Measurements from ENCODE around the gene TACC3. TPM values are rescaled to one million over a fixed set of nuclear protein-coding genes. Genes with fewer than 3 reads are reported as not detected.

TACC3 gene
- polyA plus RNA-seq, 3 donors, result 1.9 to 16.8 (median 7.1) TPM

DNA sequence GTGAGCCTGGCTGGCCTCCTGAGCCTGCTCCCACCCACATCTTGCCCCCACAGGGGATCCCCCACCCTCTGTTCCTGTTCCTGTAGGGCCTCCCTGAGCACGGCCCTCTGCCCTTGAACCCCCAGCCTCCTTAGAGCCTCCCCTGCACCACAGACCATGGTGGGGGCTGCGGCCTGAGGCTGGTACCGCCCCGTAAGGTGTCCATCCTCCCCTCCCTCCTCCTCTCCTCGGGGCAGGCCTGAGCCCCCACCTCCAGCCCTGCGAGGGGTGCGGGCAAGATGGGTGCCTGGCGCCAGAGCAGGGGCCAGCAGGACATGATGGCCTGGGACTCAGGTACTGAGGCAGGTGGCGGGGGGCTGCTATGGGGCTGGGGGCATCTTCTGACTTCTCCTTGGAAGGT, 43.3 kb downstream of the TACC3 start:
- no peak overlapping the region for H3K27ac ChIP-seq (ENCODE audit: low read depth, low read length)
- 91 to 93% (median 92%) methylated on average over 8 to 9 of the region's 9 CpGs for WGBS, 3 donors

DNA sequence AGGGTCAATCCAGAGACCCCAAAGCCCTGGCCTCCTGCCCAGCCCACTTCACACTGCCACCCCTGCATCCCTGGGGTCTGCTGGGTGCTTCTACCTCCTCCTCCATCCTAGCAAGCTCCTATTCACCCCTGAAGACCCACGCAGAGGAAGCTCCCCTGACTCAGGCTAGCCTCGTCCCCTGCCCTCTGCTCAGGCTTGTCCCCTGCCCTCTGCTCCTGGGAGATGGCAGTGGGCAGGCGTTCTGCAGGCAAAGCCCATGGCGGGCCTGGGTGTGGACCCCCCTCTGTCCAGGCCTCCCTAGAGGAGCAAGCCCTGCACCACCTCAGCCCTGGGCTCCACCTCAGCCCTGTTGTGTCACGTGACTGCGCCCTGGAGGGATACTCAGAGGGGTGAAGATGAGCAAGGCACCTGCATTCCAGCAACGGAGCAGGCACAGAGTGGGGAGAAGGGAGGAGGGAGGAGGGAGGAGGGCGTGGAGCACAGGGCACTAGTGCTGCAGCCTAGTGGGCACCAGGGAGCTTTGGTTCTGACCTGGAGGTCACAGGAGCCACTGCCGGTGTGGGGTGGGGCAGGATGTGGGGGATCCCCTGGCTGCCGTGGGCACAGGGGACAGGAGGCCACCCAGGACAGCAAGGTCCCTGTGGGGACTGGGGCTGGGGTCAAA, 44.2 kb downstream of the TACC3 start:
- 76 to 83% (median 80%) methylated on average over 9 to 10 of the region's 10 CpGs for WGBS, 3 donors
- H3K27ac ChIP-seq (ENCODE audit: low read depth, low read length), result no peak overlapping the region

DNA sequence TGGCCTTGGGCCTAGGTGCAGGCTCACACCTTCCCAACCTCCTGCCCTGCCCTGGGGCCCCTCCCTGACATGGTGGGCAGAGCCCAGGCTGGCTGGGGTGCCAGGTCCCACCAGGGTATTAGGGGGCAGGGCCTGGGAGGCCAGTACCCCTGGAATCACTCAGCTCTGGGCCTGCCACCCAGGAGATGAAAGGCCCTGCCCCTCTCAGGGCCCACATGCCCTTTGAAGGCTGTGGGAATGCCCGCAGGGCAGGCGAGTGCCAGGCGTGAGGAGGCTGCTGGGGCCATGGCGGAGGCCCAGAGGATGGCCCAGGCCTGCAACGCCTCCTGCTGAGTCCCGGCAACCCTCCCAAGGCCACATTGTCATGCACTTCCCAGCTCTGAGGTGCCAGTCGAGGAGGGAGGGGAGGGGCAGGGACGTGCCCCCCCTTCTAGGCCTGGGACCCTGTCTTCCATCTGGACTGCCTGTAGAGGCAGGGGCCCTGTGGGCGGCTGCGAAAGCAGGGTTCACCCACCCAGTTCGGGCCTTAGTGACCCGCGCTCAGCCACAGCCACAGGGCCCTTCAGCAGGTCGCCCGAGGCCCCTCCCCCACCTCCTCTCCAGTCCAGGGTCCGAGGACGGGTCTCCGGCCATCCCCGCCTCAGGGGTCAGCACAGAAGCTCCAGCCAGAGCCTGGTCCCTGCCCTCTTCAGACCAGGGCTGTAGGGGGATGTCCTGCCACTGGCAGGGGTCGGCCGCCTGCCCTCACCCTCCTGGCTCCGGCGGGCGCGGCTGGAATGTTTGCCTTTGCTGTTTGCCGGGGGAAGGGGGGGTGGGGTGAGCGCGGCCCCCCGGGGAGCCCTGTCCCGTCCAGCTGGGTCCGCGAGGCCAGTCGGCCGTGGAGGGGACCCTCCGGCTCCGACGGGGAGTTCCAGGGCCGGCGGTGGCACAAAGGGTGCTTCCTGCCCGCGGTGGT, 45.1 kb downstream of the TACC3 start:
- 33 to 51% (median 49%) methylated on average over 39 to 41 of the region's 41 CpGs for WGBS, 3 donors
- no peak overlapping the region for H3K27ac ChIP-seq (ENCODE audit: low read depth, low read length)

- no peak overlapping the region for H3K27ac ChIP-seq (ENCODE audit: low read depth, low read length)
- WGBS, 3 donors, result 2 to 3% (median 3%) methylated on average over 25 to 79 of the region's 84 CpGs
Observed at GRCh38 chr4:1767061-1767769, 45.9 kb downstream of the TACC3 start.

DNA sequence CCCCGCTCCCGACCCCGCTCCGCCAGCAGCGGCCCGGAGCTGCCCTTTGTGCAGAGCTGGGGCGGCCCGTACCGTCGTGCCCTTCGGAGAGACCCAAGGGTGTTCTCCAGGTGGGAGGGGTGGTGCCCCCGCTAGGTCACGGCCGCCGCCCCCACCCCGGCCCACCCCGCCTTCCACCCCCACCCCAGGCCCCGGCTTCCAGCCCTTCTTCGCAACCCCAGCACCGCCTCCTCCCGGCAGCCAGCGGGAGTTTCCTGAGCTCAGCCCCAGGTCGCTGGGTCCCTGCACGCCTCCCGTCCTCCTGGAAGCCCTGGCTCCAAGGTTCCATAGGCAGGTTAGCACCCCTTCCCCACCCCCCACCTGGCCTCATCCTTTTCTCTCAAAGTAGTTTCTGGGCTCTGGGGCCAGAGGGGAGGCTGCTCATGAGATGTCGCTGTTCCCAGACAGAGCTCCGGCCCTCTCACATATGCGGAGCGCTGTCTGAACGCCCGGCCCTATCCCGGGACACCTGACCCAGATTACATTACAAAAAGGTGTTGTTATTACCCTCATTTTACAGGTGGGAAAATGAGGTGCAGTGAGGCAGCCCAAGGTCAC, 46.5 kb downstream of the TACC3 start:
- 22 to 66% (median 28%) methylated on average over 9 to 30 of the region's 32 CpGs for WGBS, 3 donors
- no peak overlapping the region for H3K27ac ChIP-seq (ENCODE audit: low read depth, low read length)

DNA sequence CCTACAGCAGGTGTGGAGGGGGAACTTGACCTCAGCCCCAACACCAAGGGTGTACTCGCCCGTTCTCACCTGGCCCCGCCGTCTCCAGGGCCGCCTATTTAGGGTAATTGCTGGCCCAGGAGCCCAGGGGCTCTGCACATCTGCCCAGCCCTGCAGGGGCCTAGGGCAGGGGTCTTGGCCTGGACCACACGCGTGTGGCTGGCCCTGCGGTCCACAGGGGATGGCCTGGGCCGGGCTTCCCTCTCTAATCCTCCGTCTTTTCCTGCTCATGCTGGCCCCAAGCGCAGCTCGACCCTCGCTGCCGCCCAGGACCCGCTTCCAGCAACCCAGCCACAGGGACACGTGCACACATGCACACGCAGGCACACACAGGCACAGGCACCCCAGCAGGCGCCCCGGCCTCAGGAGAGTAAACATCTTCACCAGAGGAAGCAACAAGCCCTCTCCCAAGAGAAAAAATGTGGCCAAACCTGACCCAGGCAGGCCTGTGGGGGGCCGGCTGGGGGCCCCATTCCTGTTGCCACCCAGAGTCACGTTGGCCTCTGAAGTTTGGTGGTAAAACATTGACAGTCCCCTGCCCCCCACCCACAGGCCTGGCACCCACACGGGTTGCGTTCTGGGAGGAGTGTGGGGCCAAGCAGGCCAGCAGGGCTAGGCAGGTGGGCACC, 47.2 kb downstream of the TACC3 start:
- no peak overlapping the region for H3K27ac ChIP-seq (ENCODE audit: low read depth, low read length)
- WGBS, 3 donors, result 71 to 75% (median 72%) methylated on average over 18 to 23 of the region's 23 CpGs

DNA sequence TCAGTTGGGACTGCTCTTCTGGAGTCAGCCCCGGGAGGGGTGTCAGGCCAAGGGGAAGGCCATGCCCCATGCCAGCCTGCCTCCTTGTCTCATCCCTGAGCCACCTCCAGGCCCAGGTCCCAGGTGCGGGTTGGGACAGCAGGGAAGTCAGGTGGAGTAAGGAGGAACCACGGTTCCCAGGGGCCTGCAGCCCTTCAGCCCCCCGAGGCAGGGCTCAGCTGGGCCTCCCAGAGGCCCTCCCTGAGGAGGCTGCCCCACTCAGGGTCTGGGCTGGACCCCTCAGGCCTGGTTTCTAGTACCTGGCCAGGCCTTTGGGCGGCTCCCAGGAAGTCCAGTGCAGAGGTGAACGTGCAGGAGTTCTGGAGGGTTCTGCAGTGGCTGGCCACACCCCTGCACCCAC, 48.4 kb downstream of the TACC3 start:
- WGBS, 3 donors, result 68 to 87% (median 83%) methylated on average over 5 to 6 of the region's 6 CpGs
- H3K27ac ChIP-seq (ENCODE audit: low read depth, low read length), result no peak overlapping the region

GRCh38 chr4:1770245-1770644, 48.9 kb downstream of the TACC3 start:
- H3K27ac ChIP-seq (ENCODE audit: low read depth, low read length), result no peak overlapping the region
- 61 to 65% (median 65%) methylated on average over 22 to 33 of the region's 33 CpGs for WGBS, 3 donors

GRCh38 chr4:1770791-1771231, 49.5 kb downstream of the TACC3 start:
- H3K27ac ChIP-seq (ENCODE audit: low read depth, low read length), result no peak overlapping the region
- 75 to 82% (median 79%) methylated on average over 10 to 11 of the region's 11 CpGs for WGBS, 3 donors

DNA sequence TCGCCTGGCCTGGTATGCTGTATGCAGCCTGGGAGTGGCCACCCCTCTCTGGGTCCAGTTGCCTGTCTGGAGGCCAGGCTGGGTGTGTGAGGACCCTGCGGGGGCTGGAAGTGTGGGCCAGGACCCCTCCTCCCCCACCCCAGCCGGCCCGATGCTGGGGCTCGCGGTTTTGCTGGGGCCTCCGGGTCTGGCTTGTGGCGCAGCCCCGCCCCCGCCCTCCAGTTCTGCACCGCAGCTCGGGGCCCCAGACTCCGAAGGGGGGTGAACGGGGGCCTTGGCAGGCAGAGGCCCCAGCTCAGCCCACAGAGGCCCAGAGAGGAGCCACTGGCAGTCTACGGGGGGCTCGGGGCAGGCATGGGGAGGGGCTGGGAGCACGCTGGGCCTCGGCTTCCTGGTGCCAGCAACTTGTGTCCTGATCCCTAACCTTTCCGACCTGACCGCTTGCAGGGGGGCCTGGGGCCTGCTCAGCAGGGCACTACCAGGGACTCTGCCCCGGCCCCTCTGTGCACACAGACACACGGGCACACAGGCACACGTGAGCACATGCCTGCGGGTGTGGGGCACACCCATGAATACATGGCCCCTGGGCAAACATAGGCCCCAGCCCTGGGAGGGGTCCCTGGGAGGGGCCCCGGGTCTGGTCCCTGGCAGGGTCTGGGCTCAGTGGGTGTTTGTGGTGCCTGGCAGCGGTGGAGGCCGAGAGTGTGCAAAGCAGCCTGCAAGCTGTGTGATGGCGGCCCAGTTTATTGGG, 50.4 kb downstream of the TACC3 start:
- no peak overlapping the region for H3K27ac ChIP-seq (ENCODE audit: low read depth, low read length)
- 45 to 73% (median 52%) methylated on average over 20 to 27 of the region's 28 CpGs for WGBS, 3 donors

GRCh38 chr4:1772853-1773538, 51.7 kb downstream of the TACC3 start:
- no peak overlapping the region for H3K27ac ChIP-seq (ENCODE audit: low read depth, low read length)
- WGBS, 3 donors, result 61 to 74% (median 70%) methylated on average over 27 to 30 of the region's 30 CpGs

- H3K27ac ChIP-seq (ENCODE audit: low read depth, low read length), result no peak overlapping the region
- 80 to 90% (median 85%) methylated on average over 8 to 10 of the region's 10 CpGs for WGBS, 3 donors
Observed at GRCh38 chr4:1773754-1774153, 52.4 kb downstream of the TACC3 start.

DNA sequence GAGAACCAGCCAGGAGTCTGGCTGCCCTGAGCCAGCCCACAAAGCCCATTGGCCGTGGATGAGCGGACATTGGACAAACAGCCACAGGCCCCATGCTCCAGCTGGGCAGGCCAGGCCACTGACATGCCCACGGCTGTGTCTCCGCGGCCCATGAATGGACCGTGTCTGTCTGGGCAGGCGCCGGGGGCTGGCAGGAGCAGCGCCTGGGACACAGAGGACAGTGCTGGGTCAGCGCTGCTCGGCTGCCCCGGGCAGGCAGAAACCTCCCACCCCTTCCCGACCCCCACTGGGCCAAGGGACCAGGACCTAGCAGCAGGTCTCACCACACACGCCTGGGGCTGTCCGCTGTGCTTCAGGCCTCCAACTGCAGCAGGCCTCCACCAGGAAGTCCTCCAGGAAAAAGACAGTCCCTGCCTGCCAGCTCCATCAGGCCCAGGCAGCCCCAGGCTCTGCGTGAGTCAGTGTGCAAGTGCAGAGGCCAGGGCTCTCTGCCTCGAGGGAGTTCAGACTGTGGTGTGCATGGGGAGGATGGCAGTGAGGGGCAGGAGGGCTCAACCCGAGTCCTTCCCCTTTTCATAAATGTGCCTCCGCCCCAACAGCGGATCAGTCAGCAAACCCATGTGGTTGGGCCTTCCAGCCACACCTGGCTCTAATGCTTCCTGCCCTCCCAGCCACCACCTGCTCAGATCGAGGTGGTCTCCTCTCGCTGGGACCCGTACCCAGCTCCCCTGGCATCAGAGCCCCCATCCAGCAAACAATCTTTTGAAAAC, 54.6 kb downstream of the TACC3 start:
- WGBS, 3 donors, result 75 to 79% (median 77%) methylated on average over 23 of the region's 23 CpGs
- H3K27ac ChIP-seq (ENCODE audit: low read depth, low read length), result no peak overlapping the region

- H3K27ac ChIP-seq (ENCODE audit: low read depth, low read length), result no peak overlapping the region
- 77 to 90% (median 89%) methylated on average over 23 to 24 of the region's 24 CpGs for WGBS, 3 donors
Observed at GRCh38 chr4:1776521-1777161, 55.3 kb downstream of the TACC3 start.

DNA sequence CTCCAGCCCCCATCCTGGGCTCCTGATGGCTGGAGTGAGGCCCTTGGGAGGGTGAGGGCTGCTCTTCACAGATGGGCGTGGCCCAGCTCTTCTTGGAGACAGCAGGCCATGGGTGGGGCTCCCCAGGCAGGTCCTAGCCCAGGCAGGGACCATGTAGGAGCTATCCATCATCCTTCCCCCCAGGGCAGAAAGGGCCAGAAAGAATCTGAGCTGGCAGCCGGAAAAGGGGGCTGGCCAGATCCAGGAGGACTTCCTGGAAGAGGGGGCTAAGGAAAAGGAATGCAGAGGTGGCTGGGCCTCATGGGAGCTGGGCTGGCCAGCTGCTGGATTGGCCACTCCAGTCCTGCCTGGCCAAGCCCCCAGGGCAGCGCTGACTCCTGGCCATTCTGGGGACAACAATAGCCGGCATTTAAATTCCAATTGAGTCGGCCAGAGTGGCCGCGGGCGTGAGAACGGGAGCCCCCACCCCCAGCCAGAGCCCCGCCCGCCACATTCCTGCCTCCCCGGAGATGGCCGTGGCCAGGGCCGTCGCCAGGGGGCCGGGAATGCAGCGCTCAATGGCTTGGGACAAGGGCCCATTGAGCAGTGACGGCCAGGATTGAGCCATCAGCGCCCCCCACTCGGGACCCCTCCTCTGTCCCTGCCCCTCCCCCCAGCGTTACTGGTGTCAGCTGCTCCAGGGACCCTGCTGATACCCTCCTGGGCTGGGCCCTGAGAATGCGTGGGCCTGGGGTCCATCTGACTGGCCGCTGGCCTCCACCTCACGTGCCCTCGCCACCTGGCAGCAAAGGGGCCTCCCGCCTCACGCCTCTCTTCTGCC, 56.7 kb downstream of the TACC3 start:
- no peak overlapping the region for H3K27ac ChIP-seq (ENCODE audit: low read depth, low read length)
- 51 to 60% (median 58%) methylated on average over 20 to 27 of the region's 27 CpGs for WGBS, 3 donors

All from adipose tissue (tissue), 3 donors.